ENCODE results near the gene DYNLL1. TPM values are rescaled to one million over a fixed set of nuclear protein-coding genes. Genes with fewer than 3 reads are reported as not detected.
A peak's percentile ranks its signal among the peaks of the same experiment; 100 is the strongest.

DYNLL1 gene
- total and polyA plus RNA-seq, 2 donors (not counting 3 experiments of a cell fraction or from before 2014, with no cell fraction given): 469 to 600 TPM

- POLR2A ChIA-PET: no interaction called here
- CTCF ChIA-PET: interaction anchor here (0.7 to 3.9 kb wide), 9 partner anchors 8 to 115 kb away, joined by 3 to 29 read pairs (median 5); partner anchors contain the start of genes COX6A1, DYNLL1 and POP5
- H3K4me1 ChIP-seq (ENCODE audit: control insufficient read depth, extremely low read depth, insufficient read depth, low read length): peaks cover 3% of the 10 kb centered on the region
- no peaks in the 10 kb centered on the region for H3K9me3 ChIP-seq (replicated peaks; ENCODE audit: control insufficient read depth, insufficient read depth, low read length)
- peak; percentile 78 for FAIRE-seq
- intact Hi-C loops (cut with micrococcal nuclease): loop anchor here (1.0 kb wide), 2 partner anchors 27 to 110 kb away; no protein-coding TSS in a partner anchor
- no peak overlapping the region for H3K27ac ChIP-seq (ENCODE audit: insufficient read depth, low read depth, low read length)
- TF ChIP-seq, protein P1, sequence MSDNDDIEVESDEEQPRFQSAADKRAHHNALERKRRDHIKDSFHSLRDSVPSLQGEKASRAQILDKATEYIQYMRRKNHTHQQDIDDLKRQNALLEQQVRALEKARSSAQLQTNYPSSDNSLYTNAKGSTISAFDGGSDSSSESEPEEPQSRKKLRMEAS (IDR thresholded peaks at IDR 0.05; ENCODE audit: insufficient read depth, insufficient read length): no peak
- TF ChIP-seq, protein P2, sequence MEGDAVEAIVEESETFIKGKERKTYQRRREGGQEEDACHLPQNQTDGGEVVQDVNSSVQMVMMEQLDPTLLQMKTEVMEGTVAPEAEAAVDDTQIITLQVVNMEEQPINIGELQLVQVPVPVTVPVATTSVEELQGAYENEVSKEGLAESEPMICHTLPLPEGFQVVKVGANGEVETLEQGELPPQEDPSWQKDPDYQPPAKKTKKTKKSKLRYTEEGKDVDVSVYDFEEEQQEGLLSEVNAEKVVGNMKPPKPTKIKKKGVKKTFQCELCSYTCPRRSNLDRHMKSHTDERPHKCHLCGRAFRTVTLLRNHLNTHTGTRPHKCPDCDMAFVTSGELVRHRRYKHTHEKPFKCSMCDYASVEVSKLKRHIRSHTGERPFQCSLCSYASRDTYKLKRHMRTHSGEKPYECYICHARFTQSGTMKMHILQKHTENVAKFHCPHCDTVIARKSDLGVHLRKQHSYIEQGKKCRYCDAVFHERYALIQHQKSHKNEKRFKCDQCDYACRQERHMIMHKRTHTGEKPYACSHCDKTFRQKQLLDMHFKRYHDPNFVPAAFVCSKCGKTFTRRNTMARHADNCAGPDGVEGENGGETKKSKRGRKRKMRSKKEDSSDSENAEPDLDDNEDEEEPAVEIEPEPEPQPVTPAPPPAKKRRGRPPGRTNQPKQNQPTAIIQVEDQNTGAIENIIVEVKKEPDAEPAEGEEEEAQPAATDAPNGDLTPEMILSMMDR (IDR thresholded peaks at IDR 0.05; ENCODE audit: extremely low read depth in 1 of 2, insufficient read depth in 1 of 2, low read depth in 1 of 2, low read length in 2 of 2): peak; percentile 36 to 55
- DNase-seq (ENCODE audit: low read depth, low spot score): peak; percentile 29
- H3K4me3 ChIP-seq (replicated peaks in 1 of 3; ENCODE audit: insufficient read depth in 1 of 3, low read depth in 1 of 3, low read length in 3 of 3): no peak overlapping the region
- no peaks in the 10 kb centered on the region for H3K9me1 ChIP-seq (replicated peaks; ENCODE audit: control insufficient read depth, extremely low read depth, insufficient read depth, low read length)
- peaks cover 26 to 32% of the 10 kb centered on the region in 2 experiments for H3K36me3 ChIP-seq (ENCODE audit: control insufficient read depth in 2 of 2, extremely low read depth in 1 of 2, insufficient read depth in 2 of 2, low read length in 2 of 2)
- H2AFZ ChIP-seq (ENCODE audit: low read depth, low read length): no peak overlapping the region
- dilution Hi-C loops (cut with MboI; ENCODE audit: extremely low pct_ligation_motif_present, low sequenced_read_pairs): no loop called here
- no peak overlapping the region for H3K4me2 ChIP-seq (ENCODE audit: insufficient read depth, low read length)
- H3K79me2 ChIP-seq (ENCODE audit: control insufficient read depth, insufficient read depth, low read length): peaks cover 59% of the 10 kb centered on the region
- H4K20me1 ChIP-seq (replicated peaks; ENCODE audit: control insufficient read depth, extremely low read depth, insufficient read depth, low read length): peaks cover 2% of the 10 kb centered on the region
- no TSS peak for BruUV-seq (replicated peaks)
- H3K9ac ChIP-seq (replicated peaks; ENCODE audit: extremely low read depth, insufficient read depth, low read length): no peak overlapping the region
- H3K27me3 ChIP-seq (ENCODE audit: control insufficient read depth in 2 of 2, insufficient read depth in 2 of 2, low read length in 2 of 2): no peaks in the 10 kb centered on the region
These were observed 29.2 kb upstream of the DYNLL1 start for GRCh38 chr12:120466560-120467315.

DNA sequence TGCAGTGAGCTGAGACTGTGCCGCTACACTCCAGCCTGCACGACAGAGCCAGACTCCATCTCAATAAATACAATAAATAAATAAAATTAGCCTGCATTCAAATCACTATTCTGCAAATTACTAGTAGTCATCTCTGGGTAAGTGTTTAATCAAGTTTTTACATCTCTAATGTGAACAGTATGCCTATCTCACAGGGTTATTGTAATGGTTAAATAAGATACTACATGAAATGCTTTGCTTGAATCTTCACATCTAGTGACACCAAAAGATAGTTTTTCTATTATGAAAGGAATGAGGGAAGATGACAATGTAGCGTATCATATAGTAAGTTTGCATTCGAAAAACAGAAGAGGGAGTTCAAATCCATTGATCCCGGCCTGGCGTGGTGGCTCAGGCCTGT is 28.5 kb upstream of the DYNLL1 start:
- no peak overlapping the region for H3K27ac ChIP-seq (ENCODE audit: insufficient read depth, low read depth, low read length)
- TF ChIP-seq, protein P1 (IDR thresholded peaks at IDR 0.05; ENCODE audit: insufficient read depth, insufficient read length): no peak
- no peak for TF ChIP-seq POLR2A (IDR thresholded peaks at IDR 0.05; ENCODE audit: low read depth, low read length)
- no peak for TF ChIP-seq MYC (IDR thresholded peaks at IDR 0.05; ENCODE audit: low read depth, low read length)
- no peak for TF ChIP-seq POLR2AphosphoS5 (IDR thresholded peaks at IDR 0.05; ENCODE audit: insufficient read depth, low read depth, low read length)
- no peak for TF ChIP-seq FOS (IDR thresholded peaks at IDR 0.05; ENCODE audit: borderline replicate concordance, insufficient read depth, low read length)
- no peak for TF ChIP-seq GATA2 (IDR thresholded peaks at IDR 0.05; ENCODE audit: insufficient read depth, insufficient read length, low read depth, low read length)
- TF ChIP-seq, protein P2 (IDR thresholded peaks at IDR 0.05; ENCODE audit: extremely low read depth in 1 of 2, insufficient read depth in 1 of 2, low read depth in 1 of 2, low read length in 2 of 2): no peak
- POLR2A ChIA-PET: interaction anchor here (2.8 kb wide), 1 partner anchor 29 kb away, joined by 24 read pairs; the partner anchor contains the start of gene DYNLL1
- H3K36me3 ChIP-seq (ENCODE audit: control insufficient read depth in 2 of 2, extremely low read depth in 1 of 2, insufficient read depth in 2 of 2, low read length in 2 of 2): peaks cover 25 to 26% of the 10 kb centered on the region in 2 experiments
- H3K9me1 ChIP-seq (replicated peaks; ENCODE audit: control insufficient read depth, extremely low read depth, insufficient read depth, low read length): no peaks in the 10 kb centered on the region
- peaks cover 58% of the 10 kb centered on the region for H3K79me2 ChIP-seq (ENCODE audit: control insufficient read depth, insufficient read depth, low read length)
- no peak overlapping the region for H2AFZ ChIP-seq (ENCODE audit: low read depth, low read length)
- no peak overlapping the region for H3K9ac ChIP-seq (replicated peaks; ENCODE audit: extremely low read depth, insufficient read depth, low read length)
- BruUV-seq (replicated peaks): no TSS peak
- dilution Hi-C loops (cut with MboI; ENCODE audit: extremely low pct_ligation_motif_present, low sequenced_read_pairs): no loop called here
- H3K4me1 ChIP-seq (ENCODE audit: control insufficient read depth, extremely low read depth, insufficient read depth, low read length): peaks cover 3% of the 10 kb centered on the region
- CTCF ChIA-PET: interaction anchor here (1.1 to 3.9 kb wide), 7 partner anchors 8 to 110 kb away, joined by 3 to 29 read pairs (median 6); partner anchors contain the start of genes COX6A1 and DYNLL1
- no peaks in the 10 kb centered on the region for H3K27me3 ChIP-seq (ENCODE audit: control insufficient read depth in 2 of 2, insufficient read depth in 2 of 2, low read length in 2 of 2)
- no peaks in the 10 kb centered on the region for H3K9me3 ChIP-seq (replicated peaks; ENCODE audit: control insufficient read depth, insufficient read depth, low read length)
- FAIRE-seq (no peak), DNase-seq (ENCODE audit: low read depth, low spot score) (no peak)
- intact Hi-C loops (cut with micrococcal nuclease): no loop called here
- peaks cover 2% of the 10 kb centered on the region for H4K20me1 ChIP-seq (replicated peaks; ENCODE audit: control insufficient read depth, extremely low read depth, insufficient read depth, low read length)
- no peak overlapping the region for H3K4me2 ChIP-seq (ENCODE audit: insufficient read depth, low read length)
- H3K4me3 ChIP-seq (replicated peaks in 1 of 3; ENCODE audit: insufficient read depth in 1 of 3, low read depth in 1 of 3, low read length in 3 of 3): no peak overlapping the region
